ENCODE data around the gene GSE1. TPM values are rescaled to one million over a fixed set of nuclear protein-coding genes. Genes with fewer than 3 reads are reported as not detected.

Gene GSE1
- total and polyA plus RNA-seq, 2 of the 13 experiments (the other 11 are each of a cell fraction or from before 2014, with no cell fraction given) = 16.1 to 31.2 TPM

- no peaks in the 10 kb centered on the region for H3K9me3 ChIP-seq (ENCODE audit: low read length)
- H3K4me1 ChIP-seq (ENCODE audit: insufficient read depth, low read length) = peaks cover 7% of the 10 kb centered on the region; the same call in 1 of the 2 replicates
- no peaks in the 10 kb centered on the region for H3K79me2 ChIP-seq (ENCODE audit: insufficient read depth, low read length)
- 16% methylated on average over 9 of the region's 11 CpGs for WGBS (ENCODE audit: low lambda C conversion rate)
- FAIRE-seq = peak; percentile 80
- ATAC-seq = peak; percentile 55
- in situ Hi-C loops (cut with HindIII; ENCODE audit: extremely low pct_ligation_motif_present, low pct_unique_long_range_greater_than_20kb) (loop anchor here (5.0 kb wide), 1 partner anchor 61 kb away; no protein-coding TSS in a partner anchor), intact Hi-C loops (cut with micrococcal nuclease; ENCODE audit: unreplicated experiment) (loop anchor here (1.0 to 10.0 kb wide), 2 partner anchors 43 to 324 kb away; no protein-coding TSS in a partner anchor)
- H3K27me3 ChIP-seq (ENCODE audit: control insufficient read depth in 1 of 2, insufficient read depth in 2 of 2, low read length in 2 of 2) = peaks cover 5 to 37% of the 10 kb centered on the region in 2 experiments; a peak in 4 of 5 replicates
- POLR2A ChIA-PET = no interaction called here
- no peak overlapping the region for H2AFZ ChIP-seq (ENCODE audit: low read length)
- H4K20me1 ChIP-seq (ENCODE audit: insufficient read depth, low read length) = peaks cover 3% of the 10 kb centered on the region; the same call in 1 of the 2 replicates
- H3K27ac ChIP-seq (ENCODE audit: extremely low read length, insufficient read depth, low read length) = no peak overlapping the region
- H3K4me2 ChIP-seq (ENCODE audit: low read depth, low read length) = no peak overlapping the region
- no TSS peak for BruUV-seq (replicated peaks)
- no peaks in the 10 kb centered on the region for H3K36me3 ChIP-seq (replicated peaks in 1 of 2; ENCODE audit: control insufficient read depth in 1 of 2, insufficient read depth in 2 of 2, low read length in 2 of 2)
- peak; percentile 25 for DNase-seq (ENCODE audit: low spot score)
- H3K4me3 ChIP-seq (replicated peaks in 1 of 3; ENCODE audit: insufficient read depth in 1 of 3, low read depth in 2 of 3, low read length in 3 of 3) = no peak overlapping the region
- no peak overlapping the region for H3K9ac ChIP-seq (ENCODE audit: insufficient read depth, low read depth, low read length)
- CTCF ChIA-PET (ENCODE audit: low intra/inter-chr PET ratio, low total read pairs) = interaction anchor here (0.7 to 2.9 kb wide), 3 partner anchors 43 to 349 kb away, joined by 3 to 18 read pairs (median 12); no protein-coding TSS in a partner anchor
- TF ChIP-seq XRCC5 (optimal IDR thresholded peaks at IDR 0.05; ENCODE audit: low read length) = peak; percentile 49
- TF ChIP-seq STAG1 (CRISPR knock-in tag; IDR thresholded peaks at IDR 0.05) = peak; percentile 52
- no peak for TF ChIP-seq FOXP4 (CRISPR knock-in tag; IDR thresholded peaks at IDR 0.05)
- no peak for TF ChIP-seq MAF1 (CRISPR knock-in tag; IDR thresholded peaks at IDR 0.05; ENCODE audit: borderline replicate concordance)
- no peak for TF ChIP-seq ARID3A (IDR thresholded peaks at IDR 0.05; ENCODE audit: low read depth, low read length)
- TF ChIP-seq ZNF260 (CRISPR knock-in tag; IDR thresholded peaks at IDR 0.05; ENCODE audit: borderline replicate concordance, low read depth) = no peak
- no peak for TF ChIP-seq ZNF574 (CRISPR knock-in tag; IDR thresholded peaks at IDR 0.05)
- no peak for TF ChIP-seq ARNTL (CRISPR knock-in tag; IDR thresholded peaks at IDR 0.05)
- TF ChIP-seq HMG20A (CRISPR knock-in tag; IDR thresholded peaks at IDR 0.05; ENCODE audit: borderline replicate concordance) = no peak
- 0 out of 2 replicates have a peak, but pooled peaks have one; percentile 13 for TF ChIP-seq SKIL (CRISPR knock-in tag; IDR thresholded peaks at IDR 0.05; ENCODE audit: borderline replicate concordance)
- TF ChIP-seq AGO2 (optimal IDR thresholded peaks at IDR 0.05; ENCODE audit: low read depth, low read length) = no peak
- TF ChIP-seq SNAI1 (CRISPR knock-in tag; IDR thresholded peaks at IDR 0.05; ENCODE audit: borderline replicate concordance) = no peak
Observed at GRCh38 chr16:85718682-85719081, 105.6 kb downstream of the GSE1 start.
